ENCODE measurements around the gene PCTP. TPM values are rescaled to one million over a fixed set of nuclear protein-coding genes. Genes with fewer than 3 reads are reported as not detected.

PCTP gene
- total and polyA plus RNA-seq, 4 donors: 4.9 to 16.9 (median 10.0) TPM

- intact Hi-C loops (cut with DNase I): no loop called here
- H3K9me3 ChIP-seq (ENCODE audit: control insufficient read depth, low read length): no peaks in the 10 kb centered on the region
- H3K27ac ChIP-seq (ENCODE audit: low read depth in 1 of 2, low read length in 2 of 2): no peak overlapping the region
- peaks cover 0 to 9% of the 10 kb centered on the region in 2 donors for H3K36me3 ChIP-seq (ENCODE audit: control insufficient read depth in 1 of 2, insufficient read depth in 2 of 2, low read length in 1 of 2)
- no peaks in the 10 kb centered on the region for H3K4me1 ChIP-seq (ENCODE audit: control insufficient read depth in 1 of 2, insufficient read depth in 2 of 2, low read length in 2 of 2)
- no peak for DNase-seq
- no peaks in the 10 kb centered on the region for H3K27me3 ChIP-seq (ENCODE audit: control insufficient read depth in 1 of 2, insufficient read depth in 2 of 2, low read length in 1 of 2)
- ATAC-seq (ENCODE audit: low FRiP score): peak; percentile 11
- H3K4me3 ChIP-seq (ENCODE audit: low read length in 2 of 2): no peak overlapping the region
Measured at GRCh38 chr17:55768936-55769624, 18.2 kb downstream of the PCTP start.

- H3K36me3 ChIP-seq (ENCODE audit: control insufficient read depth in 1 of 2, insufficient read depth in 2 of 2, low read length in 1 of 2): peaks cover 0 to 9% of the 10 kb centered on the region in 2 donors
- H3K27me3 ChIP-seq (ENCODE audit: control insufficient read depth in 1 of 2, insufficient read depth in 2 of 2, low read length in 1 of 2): no peaks in the 10 kb centered on the region
- DNase-seq: no peak
- 77 to 78% methylated on average over 6 of the region's 6 CpGs for WGBS, 2 donors
- H3K9me3 ChIP-seq (ENCODE audit: control insufficient read depth, low read length): no peaks in the 10 kb centered on the region
- H3K4me3 ChIP-seq (ENCODE audit: low read length in 2 of 2): no peak overlapping the region
- ATAC-seq (ENCODE audit: low FRiP score): peak; percentile 78
- H3K27ac ChIP-seq (ENCODE audit: low read depth in 1 of 2, low read length in 2 of 2): no peak overlapping the region
- H3K4me1 ChIP-seq (ENCODE audit: control insufficient read depth in 1 of 2, insufficient read depth in 2 of 2, low read length in 2 of 2): no peaks in the 10 kb centered on the region
- intact Hi-C loops (cut with DNase I): no loop called here
Measured at GRCh38 chr17:55769625-55770000, 18.8 kb downstream of the PCTP start.

DNA sequence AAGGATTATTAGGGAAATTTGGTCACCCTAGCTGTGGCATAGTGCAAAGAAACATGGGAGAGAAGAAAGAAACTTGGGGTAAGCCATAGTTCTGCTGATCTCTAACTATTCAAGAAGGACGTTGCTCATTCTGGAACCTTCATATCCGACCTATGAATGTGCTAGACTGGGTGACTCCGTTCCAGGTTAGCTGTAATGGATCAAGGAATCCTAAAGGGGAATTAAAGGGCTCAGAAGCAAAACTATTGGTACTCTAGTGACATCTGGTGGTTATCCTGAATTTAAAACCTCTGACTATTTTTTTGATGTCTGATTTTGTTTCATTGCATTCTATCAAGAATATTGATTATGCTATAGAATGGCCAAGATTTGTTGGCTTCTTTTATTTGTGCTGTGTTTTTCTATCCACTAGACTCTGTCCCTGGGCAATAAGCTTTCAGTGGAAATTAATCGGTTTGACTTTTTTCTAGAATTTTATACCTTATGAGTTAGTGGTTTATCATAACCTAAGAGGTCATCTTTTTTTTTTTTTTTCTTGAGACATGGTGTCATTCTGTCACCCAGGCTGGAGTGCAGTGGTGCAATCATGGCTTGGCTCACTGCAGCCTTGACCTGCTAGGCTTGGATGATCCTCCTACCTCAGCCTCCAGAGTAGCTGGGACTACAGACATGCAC, 19.5 kb downstream of the PCTP start:
- DNase-seq (no peak), ATAC-seq (ENCODE audit: low FRiP score) (peak; percentile 82)
- Histone ChIP-seq H3K27ac (ENCODE audit: low read depth in 1 of 2, low read length in 2 of 2) (no peak overlapping the region), H3K4me3 (ENCODE audit: low read length in 2 of 2) (no peak overlapping the region), H3K9me3 (ENCODE audit: control insufficient read depth, low read length) (no peaks in the 10 kb centered on the region), H3K4me1 (ENCODE audit: control insufficient read depth in 1 of 2, insufficient read depth in 2 of 2, low read length in 2 of 2) (no peaks in the 10 kb centered on the region), H3K27me3 (ENCODE audit: control insufficient read depth in 1 of 2, insufficient read depth in 2 of 2, low read length in 1 of 2) (no peaks in the 10 kb centered on the region), H3K36me3 (ENCODE audit: control insufficient read depth in 1 of 2, insufficient read depth in 2 of 2, low read length in 1 of 2) (peaks cover 0 to 11% of the 10 kb centered on the region in 2 donors)
- intact Hi-C loops (cut with DNase I): loop anchor here (2.0 to 5.0 kb wide), 2 partner anchors 243 to 244 kb away; no protein-coding TSS in a partner anchor
- WGBS, 2 donors: 37% methylated on average over 4 of the region's 4 CpGs

GRCh38 chr17:55772086-55772485, 21.2 kb downstream of the PCTP start:
- H3K36me3 ChIP-seq (ENCODE audit: control insufficient read depth in 1 of 2, insufficient read depth in 2 of 2, low read length in 1 of 2): peaks cover 2 to 17% of the 10 kb centered on the region in 2 donors
- ATAC-seq (ENCODE audit: low FRiP score): no peak

GRCh38 chr17:55773671-55774070, 22.8 kb downstream of the PCTP start:
- H3K27me3 ChIP-seq (ENCODE audit: control insufficient read depth in 1 of 2, insufficient read depth in 2 of 2, low read length in 1 of 2): no peaks in the 10 kb centered on the region
- no peak overlapping the region for H3K4me3 ChIP-seq (ENCODE audit: low read length in 2 of 2)
- intact Hi-C loops (cut with DNase I): loop anchor here in 1 of 2 donors (5.0 kb wide), 1 partner anchor 246 kb away; no protein-coding TSS in a partner anchor
- H3K27ac ChIP-seq (ENCODE audit: low read depth in 1 of 2, low read length in 2 of 2): no peak overlapping the region
- peaks cover 2 to 17% of the 10 kb centered on the region in 2 donors for H3K36me3 ChIP-seq (ENCODE audit: control insufficient read depth in 1 of 2, insufficient read depth in 2 of 2, low read length in 1 of 2)
- DNase-seq (no peak), ATAC-seq (ENCODE audit: low FRiP score) (no peak)
- no peaks in the 10 kb centered on the region for H3K4me1 ChIP-seq (ENCODE audit: control insufficient read depth in 1 of 2, insufficient read depth in 2 of 2, low read length in 2 of 2)
- no peaks in the 10 kb centered on the region for H3K9me3 ChIP-seq (ENCODE audit: control insufficient read depth, low read length)
- WGBS, 2 donors: 85 to 87% methylated on average over 13 of the region's 13 CpGs

More at GRCh38 chr17:55772086-55772485, 21.2 kb downstream of the PCTP start:
- Histone ChIP-seq H3K27ac (ENCODE audit: low read depth in 1 of 2, low read length in 2 of 2) (no peak overlapping the region), H3K4me3 (ENCODE audit: low read length in 2 of 2) (no peak overlapping the region), H3K27me3 (ENCODE audit: control insufficient read depth in 1 of 2, insufficient read depth in 2 of 2, low read length in 1 of 2) (no peaks in the 10 kb centered on the region), H3K9me3 (ENCODE audit: control insufficient read depth, low read length) (no peaks in the 10 kb centered on the region), H3K4me1 (ENCODE audit: control insufficient read depth in 1 of 2, insufficient read depth in 2 of 2, low read length in 2 of 2) (no peaks in the 10 kb centered on the region)
- DNase-seq: no peak
- intact Hi-C loops (cut with DNase I): loop anchor here in 1 of 2 donors (5.0 kb wide), 1 partner anchor 245 kb away; no protein-coding TSS in a partner anchor
- 91 to 92% methylated on average over 7 of the region's 7 CpGs for WGBS, 2 donors

DNA sequence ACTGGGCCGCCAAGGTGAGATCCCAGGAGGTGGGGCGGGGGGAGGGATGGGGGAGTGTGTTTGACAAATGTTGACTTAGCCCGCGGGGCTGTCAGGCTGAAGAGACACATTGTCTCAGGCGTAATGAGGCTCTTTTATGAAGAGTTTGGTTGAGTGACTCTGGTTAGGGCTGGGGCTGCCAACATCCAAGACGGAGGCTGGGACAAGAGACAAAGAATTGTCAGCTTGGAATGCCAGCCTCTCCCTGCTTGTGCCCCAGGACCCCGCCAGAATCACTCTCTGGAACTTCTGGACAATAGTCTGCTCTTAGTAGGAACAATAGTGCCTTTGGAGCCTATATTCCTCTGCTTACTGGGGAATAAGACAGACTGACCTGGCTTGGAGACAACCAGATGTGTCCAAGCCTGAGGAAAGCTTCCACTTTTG, 24.0 kb downstream of the PCTP start:
- intact Hi-C loops (cut with DNase I): loop anchor here in 1 of 2 donors (5.0 kb wide), 1 partner anchor 248 kb away; no protein-coding TSS in a partner anchor

GRCh38 chr17:55776271-55776670, 25.4 kb downstream of the PCTP start:
- H3K27me3 ChIP-seq (ENCODE audit: control insufficient read depth in 1 of 2, insufficient read depth in 2 of 2, low read length in 1 of 2): no peaks in the 10 kb centered on the region
- H3K9me3 ChIP-seq (ENCODE audit: control insufficient read depth, low read length): no peaks in the 10 kb centered on the region
- H3K36me3 ChIP-seq (ENCODE audit: control insufficient read depth in 1 of 2, insufficient read depth in 2 of 2, low read length in 1 of 2): peaks cover 2 to 11% of the 10 kb centered on the region in 2 donors
- WGBS, 2 donors: 90 to 91% methylated on average over 8 of the region's 8 CpGs
- ATAC-seq (ENCODE audit: low FRiP score) (no peak), DNase-seq (no peak)
- H3K4me3 ChIP-seq (ENCODE audit: low read length in 2 of 2): no peak overlapping the region
- intact Hi-C loops (cut with DNase I): no loop called here
- no peak overlapping the region for H3K27ac ChIP-seq (ENCODE audit: low read depth in 1 of 2, low read length in 2 of 2)
- no peaks in the 10 kb centered on the region for H3K4me1 ChIP-seq (ENCODE audit: control insufficient read depth in 1 of 2, insufficient read depth in 2 of 2, low read length in 2 of 2)

More for the DNA sequence above, 24.0 kb downstream of the PCTP start:
- WGBS, 2 donors: 75 to 80% methylated on average over 7 of the region's 7 CpGs
- ATAC-seq (ENCODE audit: low FRiP score) (no peak), DNase-seq (no peak)
- H3K36me3 ChIP-seq (ENCODE audit: control insufficient read depth in 1 of 2, insufficient read depth in 2 of 2, low read length in 1 of 2): peaks cover 2 to 14% of the 10 kb centered on the region in 2 donors
- H3K4me3 ChIP-seq (ENCODE audit: low read length in 2 of 2): no peak overlapping the region
- no peaks in the 10 kb centered on the region for H3K4me1 ChIP-seq (ENCODE audit: control insufficient read depth in 1 of 2, insufficient read depth in 2 of 2, low read length in 2 of 2)
- H3K9me3 ChIP-seq (ENCODE audit: control insufficient read depth, low read length): no peaks in the 10 kb centered on the region
- no peaks in the 10 kb centered on the region for H3K27me3 ChIP-seq (ENCODE audit: control insufficient read depth in 1 of 2, insufficient read depth in 2 of 2, low read length in 1 of 2)
- H3K27ac ChIP-seq (ENCODE audit: low read depth in 1 of 2, low read length in 2 of 2): no peak overlapping the region

- Histone ChIP-seq H3K36me3 (ENCODE audit: control insufficient read depth in 1 of 2, insufficient read depth in 2 of 2, low read length in 1 of 2) (peaks cover 2 to 11% of the 10 kb centered on the region in 2 donors), H3K9me3 (ENCODE audit: control insufficient read depth, low read length) (no peaks in the 10 kb centered on the region), H3K27ac (ENCODE audit: low read depth in 1 of 2, low read length in 2 of 2) (no peak overlapping the region), H3K4me1 (ENCODE audit: control insufficient read depth in 1 of 2, insufficient read depth in 2 of 2, low read length in 2 of 2) (no peaks in the 10 kb centered on the region), H3K4me3 (ENCODE audit: low read length in 2 of 2) (no peak overlapping the region), H3K27me3 (ENCODE audit: control insufficient read depth in 1 of 2, insufficient read depth in 2 of 2, low read length in 1 of 2) (no peaks in the 10 kb centered on the region)
- intact Hi-C loops (cut with DNase I): no loop called here
- DNase-seq (no peak), ATAC-seq (ENCODE audit: low FRiP score) (no peak)
- WGBS, 2 donors: 91 to 94% methylated on average over 2 of the region's 2 CpGs
Measured at GRCh38 chr17:55777471-55777971, 26.7 kb downstream of the PCTP start.

Measured in aorta (tissue), 5 donors.